ENCODE data around the gene NEDD1.
A peak's percentile ranks its signal among the peaks of the same experiment; 100 is the strongest.

Gene NEDD1

GRCh38 chr12:96870946-96871345, 36.1 kb upstream of the NEDD1 start:
- TF ChIP-seq CTCF (IDR thresholded peaks at IDR 0.05; ENCODE audit: low read depth, low read length), result no peak
- H3K4me3 ChIP-seq (replicated peaks in 1 of 2; ENCODE audit: low read depth in 2 of 2, low read length in 2 of 2), result no peak overlapping the region
- no peak for DNase-seq (ENCODE audit: low read depth in 2 of 2)

- TF ChIP-seq CTCF (IDR thresholded peaks at IDR 0.05; ENCODE audit: low read depth, low read length), result no peak
Measured at GRCh38 chr12:96872961-96873360, 34.1 kb upstream of the NEDD1 start.

GRCh38 chr12:96874211-96874610, 32.8 kb upstream of the NEDD1 start:
- no peak for TF ChIP-seq CTCF (IDR thresholded peaks at IDR 0.05; ENCODE audit: low read depth, low read length)
- no peak for DNase-seq (ENCODE audit: low read depth in 2 of 2)
- H3K4me3 ChIP-seq (replicated peaks in 1 of 2; ENCODE audit: low read depth in 2 of 2, low read length in 2 of 2), result no peak overlapping the region

More at GRCh38 chr12:96872961-96873360, 34.1 kb upstream of the NEDD1 start:
- no peak overlapping the region for H3K4me3 ChIP-seq (replicated peaks in 1 of 2; ENCODE audit: low read depth in 2 of 2, low read length in 2 of 2)
- DNase-seq (ENCODE audit: low read depth in 2 of 2), result no peak

- DNase-seq (ENCODE audit: low read depth in 2 of 2), result peak in 1 of 2 donors; percentile 40
- no peak for TF ChIP-seq CTCF (IDR thresholded peaks at IDR 0.05; ENCODE audit: low read depth, low read length)
Measured at GRCh38 chr12:96876966-96877365, 30.1 kb upstream of the NEDD1 start.

GRCh38 chr12:96878704-96879103, 28.4 kb upstream of the NEDD1 start:
- no peak overlapping the region for H3K4me3 ChIP-seq (replicated peaks in 1 of 2; ENCODE audit: low read depth in 2 of 2, low read length in 2 of 2)
- peak; percentile 57 to 79 for DNase-seq (ENCODE audit: low read depth in 2 of 2)
- no peak for TF ChIP-seq CTCF (IDR thresholded peaks at IDR 0.05; ENCODE audit: low read depth, low read length)

More at GRCh38 chr12:96876966-96877365, 30.1 kb upstream of the NEDD1 start:
- H3K4me3 ChIP-seq (replicated peaks in 1 of 2; ENCODE audit: low read depth in 2 of 2, low read length in 2 of 2), result no peak overlapping the region

GRCh38 chr12:96879301-96879700, 27.8 kb upstream of the NEDD1 start:
- no peak for TF ChIP-seq CTCF (IDR thresholded peaks at IDR 0.05; ENCODE audit: low read depth, low read length)
- no peak overlapping the region for H3K4me3 ChIP-seq (replicated peaks in 1 of 2; ENCODE audit: low read depth in 2 of 2, low read length in 2 of 2)
- DNase-seq (ENCODE audit: low read depth in 2 of 2), result no peak

GRCh38 chr12:96880220-96880619, 26.8 kb upstream of the NEDD1 start:
- peak in 1 of 2 donors; percentile 32 for DNase-seq (ENCODE audit: low read depth in 2 of 2)
- TF ChIP-seq CTCF (IDR thresholded peaks at IDR 0.05; ENCODE audit: low read depth, low read length), result no peak
- no peak overlapping the region for H3K4me3 ChIP-seq (replicated peaks in 1 of 2; ENCODE audit: low read depth in 2 of 2, low read length in 2 of 2)
